ENCODE measurements around the gene KCNA1. TPM values are rescaled to one million over a fixed set of nuclear protein-coding genes. Genes with fewer than 3 reads are reported as not detected.

Gene KCNA1
- total RNA-seq, 2 donors from 2014 or later = 0.11 TPM; not detected in 1

GRCh38 chr12:4957761-4958160 is 48.1 kb downstream of the KCNA1 start:
- TF ChIP-seq POLR2AphosphoS5 (IDR thresholded peaks at IDR 0.05) (no peak), POLR2A (IDR thresholded peaks at IDR 0.05) (no peak)
- TF ChIP-seq, protein P1, sequence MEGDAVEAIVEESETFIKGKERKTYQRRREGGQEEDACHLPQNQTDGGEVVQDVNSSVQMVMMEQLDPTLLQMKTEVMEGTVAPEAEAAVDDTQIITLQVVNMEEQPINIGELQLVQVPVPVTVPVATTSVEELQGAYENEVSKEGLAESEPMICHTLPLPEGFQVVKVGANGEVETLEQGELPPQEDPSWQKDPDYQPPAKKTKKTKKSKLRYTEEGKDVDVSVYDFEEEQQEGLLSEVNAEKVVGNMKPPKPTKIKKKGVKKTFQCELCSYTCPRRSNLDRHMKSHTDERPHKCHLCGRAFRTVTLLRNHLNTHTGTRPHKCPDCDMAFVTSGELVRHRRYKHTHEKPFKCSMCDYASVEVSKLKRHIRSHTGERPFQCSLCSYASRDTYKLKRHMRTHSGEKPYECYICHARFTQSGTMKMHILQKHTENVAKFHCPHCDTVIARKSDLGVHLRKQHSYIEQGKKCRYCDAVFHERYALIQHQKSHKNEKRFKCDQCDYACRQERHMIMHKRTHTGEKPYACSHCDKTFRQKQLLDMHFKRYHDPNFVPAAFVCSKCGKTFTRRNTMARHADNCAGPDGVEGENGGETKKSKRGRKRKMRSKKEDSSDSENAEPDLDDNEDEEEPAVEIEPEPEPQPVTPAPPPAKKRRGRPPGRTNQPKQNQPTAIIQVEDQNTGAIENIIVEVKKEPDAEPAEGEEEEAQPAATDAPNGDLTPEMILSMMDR (IDR thresholded peaks at IDR 0.05) = no peak
- H3K27me3 ChIP-seq (replicated peaks; ENCODE audit: insufficient read depth) = no peaks in the 10 kb centered on the region
- H3K9me3 ChIP-seq = no peaks in the 10 kb centered on the region
- H3K27ac ChIP-seq = no peak overlapping the region
- no peaks in the 10 kb centered on the region for H3K4me1 ChIP-seq (replicated peaks)
- no peak for DNase-seq (ENCODE audit: low spot score)
- no peak overlapping the region for H3K4me3 ChIP-seq
- intact Hi-C loops (cut with DNase I) = no loop called here
- 58% methylated on average over 5 of the region's 5 CpGs for WGBS
- no peaks in the 10 kb centered on the region for H3K36me3 ChIP-seq

DNA sequence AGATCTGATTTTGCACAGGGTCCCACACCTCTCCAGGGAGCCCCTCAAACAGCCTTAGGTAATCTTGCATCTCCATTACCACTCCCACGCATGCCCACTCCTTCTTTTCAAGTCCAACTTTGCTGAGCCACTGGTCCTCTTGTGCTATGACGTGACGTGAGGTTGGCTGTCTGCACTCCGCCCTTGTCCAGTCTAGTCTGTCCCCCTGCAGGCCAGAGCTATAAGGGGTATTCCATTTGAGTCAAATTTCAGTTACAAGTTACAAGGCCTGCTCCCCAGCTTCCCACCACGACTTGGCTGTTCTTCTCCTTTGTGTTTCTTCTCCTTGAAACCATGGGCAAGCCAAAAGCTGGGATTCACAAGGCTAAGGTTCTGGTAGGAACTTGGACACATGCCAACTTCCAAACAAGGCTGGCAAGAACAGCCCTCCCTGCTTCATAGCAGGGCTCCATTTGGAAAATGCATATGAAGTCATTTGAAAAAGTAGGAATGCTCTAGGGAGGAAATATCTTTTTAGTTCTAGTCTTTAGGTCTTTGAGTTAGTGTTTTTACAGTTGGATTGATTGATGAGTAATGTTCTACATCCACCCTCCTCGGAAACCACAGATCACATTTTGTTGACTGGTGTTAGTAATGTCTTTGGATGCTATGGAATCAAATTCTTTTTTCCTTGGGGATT is 49.1 kb downstream of the KCNA1 start:
- TF ChIP-seq POLR2AphosphoS5 (IDR thresholded peaks at IDR 0.05) (no peak), POLR2A (IDR thresholded peaks at IDR 0.05) (no peak)
- TF ChIP-seq, protein P1 (IDR thresholded peaks at IDR 0.05) = no peak
- DNase-seq (ENCODE audit: low spot score) = no peak
- H3K4me1 ChIP-seq (replicated peaks) = no peaks in the 10 kb centered on the region
- H3K36me3 ChIP-seq = no peaks in the 10 kb centered on the region
- no peak overlapping the region for H3K4me3 ChIP-seq
- intact Hi-C loops (cut with DNase I) = no loop called here
- peaks cover 2% of the 10 kb centered on the region for H3K27me3 ChIP-seq (replicated peaks; ENCODE audit: insufficient read depth)
- H3K27ac ChIP-seq = no peak overlapping the region
- H3K9me3 ChIP-seq = no peaks in the 10 kb centered on the region
- WGBS = 76% methylated on average over 6 of the region's 6 CpGs

DNA sequence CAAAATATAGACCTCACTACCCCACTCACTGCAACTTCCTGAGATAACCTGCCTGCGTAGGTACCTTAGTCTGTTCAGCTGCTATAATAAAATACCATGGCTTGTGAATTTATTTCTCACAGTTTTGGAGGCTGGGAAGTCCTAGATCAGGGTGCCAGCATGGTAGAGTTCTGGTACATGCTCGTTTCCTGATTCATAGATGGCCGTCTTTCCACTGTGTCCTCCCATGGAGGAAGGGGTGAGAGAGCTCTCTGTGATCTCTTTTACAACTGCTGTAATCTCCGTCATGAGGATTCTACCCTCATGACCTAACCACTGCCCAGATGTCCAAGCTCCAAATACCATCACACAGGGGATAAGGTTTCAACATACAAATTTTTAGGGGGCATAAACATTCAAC is 49.7 kb downstream of the KCNA1 start:
- TF ChIP-seq, protein P1 (IDR thresholded peaks at IDR 0.05) = no peak
- no peaks in the 10 kb centered on the region for H3K9me3 ChIP-seq

GRCh38 chr12:4960030-4960429 is 50.3 kb downstream of the KCNA1 start:
- no peaks in the 10 kb centered on the region for H3K4me1 ChIP-seq (replicated peaks)
- peaks cover 6% of the 10 kb centered on the region for H3K27me3 ChIP-seq (replicated peaks; ENCODE audit: insufficient read depth)
- 26% methylated on average over 13 of the region's 13 CpGs for WGBS
- H3K27ac ChIP-seq = no peak overlapping the region
- no peaks in the 10 kb centered on the region for H3K9me3 ChIP-seq
- TF ChIP-seq POLR2A (IDR thresholded peaks at IDR 0.05) (no peak), POLR2AphosphoS5 (IDR thresholded peaks at IDR 0.05) (no peak)
- TF ChIP-seq, protein P1 (IDR thresholded peaks at IDR 0.05) = no peak
- DNase-seq (ENCODE audit: low spot score) = no peak
- intact Hi-C loops (cut with DNase I) = no loop called here
- H3K4me3 ChIP-seq = no peak overlapping the region
- no peaks in the 10 kb centered on the region for H3K36me3 ChIP-seq

More for the DNA sequence above, 49.7 kb downstream of the KCNA1 start:
- no peak overlapping the region for H3K27ac ChIP-seq
- H3K36me3 ChIP-seq = no peaks in the 10 kb centered on the region
- no peak overlapping the region for H3K4me3 ChIP-seq
- H3K27me3 ChIP-seq (replicated peaks; ENCODE audit: insufficient read depth) = peaks cover 2% of the 10 kb centered on the region
- intact Hi-C loops (cut with DNase I) = no loop called here
- H3K4me1 ChIP-seq (replicated peaks) = no peaks in the 10 kb centered on the region
- 85% methylated on average over 4 of the region's 4 CpGs for WGBS
- DNase-seq (ENCODE audit: low spot score) = no peak

GRCh38 chr12:4960547-4960946 is 50.8 kb downstream of the KCNA1 start:
- TF ChIP-seq, protein P1 (IDR thresholded peaks at IDR 0.05) = no peak
- TF ChIP-seq POLR2A (IDR thresholded peaks at IDR 0.05) (no peak), POLR2AphosphoS5 (IDR thresholded peaks at IDR 0.05) (no peak)
- intact Hi-C loops (cut with DNase I) = no loop called here
- Histone ChIP-seq H3K36me3 (no peaks in the 10 kb centered on the region), H3K27ac (no peak overlapping the region), H3K4me1 (replicated peaks) (no peaks in the 10 kb centered on the region), H3K9me3 (no peaks in the 10 kb centered on the region), H3K4me3 (no peak overlapping the region), H3K27me3 (replicated peaks; ENCODE audit: insufficient read depth) (peaks cover 8% of the 10 kb centered on the region)
- 87% methylated on average over 6 of the region's 6 CpGs for WGBS
- DNase-seq (ENCODE audit: low spot score) = no peak
